Activated CD8-positive, alpha-beta T cell treated with anti-CD3 and anti-CD28 coated beads for 36 hours (primary cell): ENCODE measurements around the gene BANP. TPM values are rescaled to one million over a fixed set of nuclear protein-coding genes. Genes with fewer than 3 reads are reported as not detected.

Experiments used
- ATAC-seq: fragments of 200-7000 bp; cut with Tn5 transposase; one replicate; pipeline ENCODE4 v1.10.0; 2021; ENCODE audit warnings: mild to moderate bottlenecking, moderate library complexity
- CTCF ChIA-PET: fragments of 350-600 bp; sonication (Branson Sonifier 250); formaldehyde crosslinking; loops from one replicate; lab custom pipeline; 2021; ENCODE audit warnings: antibody characterized with exemption; lab: Charles Lee
- POLR2A ChIA-PET: fragments of 350-600 bp; sonication (Branson Sonifier 250); formaldehyde crosslinking; loops from one replicate; lab custom pipeline; 2021; ENCODE audit warnings: antibody characterized with exemption; lab: Charles Lee
- DNase-seq: peaks from one replicate; pipeline ENCODE4 v3.0.0-alpha.2; 2020
- H3K27ac Mint-ChIP-seq: one replicate; pipeline ENCODE4 v1.8.0; 2021; ENCODE audit warnings: mild to moderate bottlenecking, mixed read lengths
- H3K27me3 Mint-ChIP-seq: one replicate; pipeline ENCODE4 v1.8.0; 2021; ENCODE audit warnings: mixed read lengths
- H3K36me3 Mint-ChIP-seq: one replicate; pipeline ENCODE4 v1.8.0; 2021; ENCODE audit warnings: low read depth, mixed read lengths
- H3K4me1 Mint-ChIP-seq: one replicate; pipeline ENCODE4 v1.8.0; 2021; ENCODE audit warnings: low read depth, mixed read lengths
- H3K4me3 Mint-ChIP-seq: one replicate; pipeline ENCODE4 v1.8.0; 2021; ENCODE audit warnings: mild to moderate bottlenecking, moderate library complexity, mixed read lengths
- H3K9me3 Mint-ChIP-seq: one replicate; pipeline ENCODE4 v1.8.0; 2021; ENCODE audit warnings: mixed read lengths
- CTCF ChIP-seq: fragments of 200-600 bp; IDR thresholded peaks from one replicate; pipeline ENCODE4 v1.8.0; 2022; ENCODE audit warnings: antibody characterized with exemption, mild to moderate bottlenecking
- intact Hi-C: fragments of 100-400 bp; cut with micrococcal nuclease; formaldehyde crosslinking; loops from one replicate; pipeline ENCODE4 v1.10.0; 2022
- total RNA-seq, 2 experiments: library from RNA; stranded (reverse); gene quantifications; one replicate each; pipeline ENCODE4 v1.2.3, GENCODE V29; 2021

The BANP gene
- total RNA-seq, 2 experiments from 2014 or later: 32.1 to 36.1 TPM

- TF ChIP-seq CTCF: no peak
- ChIA-PET CTCF (interaction anchor here (0.8 to 1.7 kb wide), 7 partner anchors 7 to 187 kb away, joined by 3 to 6 read pairs (median 4); no protein-coding TSS in a partner anchor), POLR2A (interaction anchor here (1.0 to 2.1 kb wide), 4 partner anchors 11 to 497 kb away, joined by 4 to 6 read pairs (median 4); partner anchors contain the start of gene ZFPM1)
- DNase-seq: no peak
- H3K4me3 Mint-ChIP-seq: peak overlapping the region; percentile 86
- peaks cover 82% of the 10 kb centered on the region for H3K4me1 Mint-ChIP-seq
- H3K27me3 Mint-ChIP-seq: no peaks in the 10 kb centered on the region
- H3K36me3 Mint-ChIP-seq: peaks cover 43% of the 10 kb centered on the region
- intact Hi-C loops: no loop called here
- H3K27ac Mint-ChIP-seq: peak overlapping the region; percentile 99
- no peak for ATAC-seq
- no peaks in the 10 kb centered on the region for H3K9me3 Mint-ChIP-seq
Observed at GRCh38 chr16:87956098-87956364, 4.8 kb downstream of the BANP start.

- peak; percentile 70 for ATAC-seq
- no peaks in the 10 kb centered on the region for H3K27me3 Mint-ChIP-seq
- peak; percentile 76 for TF ChIP-seq CTCF
- peak overlapping the region; percentile 99 for H3K27ac Mint-ChIP-seq
- intact Hi-C loops: no loop called here
- H3K36me3 Mint-ChIP-seq: peaks cover 43% of the 10 kb centered on the region
- H3K4me1 Mint-ChIP-seq: peaks cover 85% of the 10 kb centered on the region
- CTCF ChIA-PET: interaction anchor here (0.8 to 2.3 kb wide), 10 partner anchors 8 to 188 kb away, joined by 3 to 7 read pairs (median 4); no protein-coding TSS in a partner anchor
- H3K9me3 Mint-ChIP-seq: no peaks in the 10 kb centered on the region
- H3K4me3 Mint-ChIP-seq: peak overlapping the region; percentile 86
- POLR2A ChIA-PET: interaction anchor here (0.5 to 2.1 kb wide), 7 partner anchors 10 to 497 kb away, joined by 3 to 6 read pairs (median 4); partner anchors contain the start of gene ZFPM1
- peak; percentile 92 for DNase-seq
Observed at GRCh38 chr16:87956365-87957231, 5.4 kb downstream of the BANP start.

GRCh38 chr16:87957296-87958094 lies 6.3 kb downstream of the BANP start:
- H3K27me3 Mint-ChIP-seq: no peaks in the 10 kb centered on the region
- H3K27ac Mint-ChIP-seq: peak overlapping the region; percentile 99
- no peak for TF ChIP-seq CTCF
- no peaks in the 10 kb centered on the region for H3K9me3 Mint-ChIP-seq
- peak overlapping the region; percentile 86 for H3K4me3 Mint-ChIP-seq
- H3K36me3 Mint-ChIP-seq: peaks cover 38% of the 10 kb centered on the region
- ATAC-seq (no peak), DNase-seq (no peak)
- H3K4me1 Mint-ChIP-seq: peaks cover 82% of the 10 kb centered on the region
- intact Hi-C loops: no loop called here
- POLR2A ChIA-PET: interaction anchor here (0.9 to 2.1 kb wide), 5 partner anchors 9 to 178 kb away, joined by 3 to 6 read pairs (median 4); no protein-coding TSS in a partner anchor
- CTCF ChIA-PET: interaction anchor here (1.2 to 2.3 kb wide), 5 partner anchors 9 to 185 kb away, joined by 3 to 7 read pairs (median 6); no protein-coding TSS in a partner anchor

GRCh38 chr16:87958632-87959031 lies 7.4 kb downstream of the BANP start:
- H3K27ac Mint-ChIP-seq: peak overlapping the region; percentile 51
- ChIA-PET POLR2A (no interaction called here), CTCF (interaction anchor here (2.3 kb wide), 1 partner anchor 180 kb away, joined by 7 read pairs; no protein-coding TSS in a partner anchor)
- no peak for DNase-seq
- peak overlapping the region; percentile 67 for H3K4me3 Mint-ChIP-seq
- peaks cover 30% of the 10 kb centered on the region for H3K36me3 Mint-ChIP-seq
- ATAC-seq: no peak
- H3K27me3 Mint-ChIP-seq: no peaks in the 10 kb centered on the region
- peaks cover 85% of the 10 kb centered on the region for H3K4me1 Mint-ChIP-seq
- no peaks in the 10 kb centered on the region for H3K9me3 Mint-ChIP-seq
- intact Hi-C loops: no loop called here
- TF ChIP-seq CTCF: no peak
